ENCODE measurements around the gene PLOD1. TPM values are rescaled to one million over a fixed set of nuclear protein-coding genes. Genes with fewer than 3 reads are reported as not detected.

PLOD1 gene
- polyA plus RNA-seq, 1 donor from 2014 or later = 2.1 TPM

- Histone ChIP-seq H3K27me3 (ENCODE audit: insufficient read depth, low read depth, low read length) (no peaks in the 10 kb centered on the region), H3K9ac (ENCODE audit: low read length) (no peak overlapping the region), H2AFZ (ENCODE audit: low read depth, low read length) (no peak overlapping the region), H3K79me2 (replicated peaks; ENCODE audit: insufficient read depth, low read length) (peaks cover 21% of the 10 kb centered on the region), H3K27ac (ENCODE audit: low read length) (no peak overlapping the region), H3F3A (ENCODE audit: insufficient read depth, low read length, poor library complexity, severe bottlenecking) (no peaks in the 10 kb centered on the region), H3K9me2 (ENCODE audit: insufficient read depth, low read length) (no peaks in the 10 kb centered on the region), H3K4me3 (ENCODE audit: low read length) (no peak overlapping the region), H3K36me3 (ENCODE audit: insufficient read depth, low read length) (no peaks in the 10 kb centered on the region), H3K4me2 (ENCODE audit: low read length) (no peak overlapping the region), H3K9me3 (ENCODE audit: low read length) (no peaks in the 10 kb centered on the region), H4K20me1 (ENCODE audit: insufficient read depth) (no peaks in the 10 kb centered on the region)
- TF ChIP-seq CTCF (IDR thresholded peaks at IDR 0.05; ENCODE audit: poor library complexity, severe bottlenecking) = no peak
- no peak for TF ChIP-seq REST (IDR thresholded peaks at IDR 0.05; ENCODE audit: borderline replicate concordance)
- TF ChIP-seq POLR2AphosphoS5 (IDR thresholded peaks at IDR 0.05) = no peak
- no peak for TF ChIP-seq TAF1 (IDR thresholded peaks at IDR 0.05; ENCODE audit: low read depth)
- TF ChIP-seq EP300 (conservative IDR thresholded peaks at IDR 0.05; ENCODE audit: poor library complexity, severe bottlenecking) = no peak
- no peak for TF ChIP-seq EZH2 (IDR thresholded peaks at IDR 0.05; ENCODE audit: borderline replicate concordance, insufficient read depth, low read length, poor library complexity, severe bottlenecking)
- no peak for TF ChIP-seq RAD21 (conservative IDR thresholded peaks at IDR 0.05)
- TF ChIP-seq MXI1 (conservative IDR thresholded peaks at IDR 0.05; ENCODE audit: poor library complexity, severe bottlenecking) = no peak
- TF ChIP-seq SMC3 (conservative IDR thresholded peaks at IDR 0.05; ENCODE audit: poor library complexity) = no peak
Measured at GRCh38 chr1:11977625-11978024, 43.1 kb downstream of the PLOD1 start.

GRCh38 chr1:11978301-11978700 is 43.8 kb downstream of the PLOD1 start:
- H2AFZ ChIP-seq (ENCODE audit: low read depth, low read length) = no peak overlapping the region
- H3K27ac ChIP-seq (ENCODE audit: low read length) = no peak overlapping the region
- no peak overlapping the region for H3K4me3 ChIP-seq (ENCODE audit: low read length)
- H4K20me1 ChIP-seq (ENCODE audit: insufficient read depth) = no peaks in the 10 kb centered on the region
- peaks cover 24% of the 10 kb centered on the region for H3K79me2 ChIP-seq (replicated peaks; ENCODE audit: insufficient read depth, low read length)
- H3K9me3 ChIP-seq (ENCODE audit: low read length) = no peaks in the 10 kb centered on the region
- H3K9ac ChIP-seq (ENCODE audit: low read length) = no peak overlapping the region
- TF ChIP-seq CTCF (IDR thresholded peaks at IDR 0.05; ENCODE audit: poor library complexity, severe bottlenecking) = no peak
- no peak for TF ChIP-seq REST (IDR thresholded peaks at IDR 0.05; ENCODE audit: borderline replicate concordance)
- TF ChIP-seq RAD21 (conservative IDR thresholded peaks at IDR 0.05) = no peak
- TF ChIP-seq POLR2AphosphoS5 (IDR thresholded peaks at IDR 0.05) = no peak
- TF ChIP-seq MXI1 (conservative IDR thresholded peaks at IDR 0.05; ENCODE audit: poor library complexity, severe bottlenecking) = no peak
- TF ChIP-seq TAF1 (IDR thresholded peaks at IDR 0.05; ENCODE audit: low read depth) = no peak
- TF ChIP-seq SMC3 (conservative IDR thresholded peaks at IDR 0.05; ENCODE audit: poor library complexity) = no peak
- TF ChIP-seq EZH2 (IDR thresholded peaks at IDR 0.05; ENCODE audit: borderline replicate concordance, insufficient read depth, low read length, poor library complexity, severe bottlenecking) = no peak
- TF ChIP-seq EP300 (conservative IDR thresholded peaks at IDR 0.05; ENCODE audit: poor library complexity, severe bottlenecking) = no peak
- H3K36me3 ChIP-seq (ENCODE audit: insufficient read depth, low read length) = no peaks in the 10 kb centered on the region
- no peak overlapping the region for H3K4me2 ChIP-seq (ENCODE audit: low read length)
- no peaks in the 10 kb centered on the region for H3K9me2 ChIP-seq (ENCODE audit: insufficient read depth, low read length)
- no peaks in the 10 kb centered on the region for H3K27me3 ChIP-seq (ENCODE audit: insufficient read depth, low read depth, low read length)
- H3F3A ChIP-seq (ENCODE audit: insufficient read depth, low read length, poor library complexity, severe bottlenecking) = no peaks in the 10 kb centered on the region
